CD4-positive, alpha-beta T cell (primary cell): ENCODE measurements around the gene CEP19. TPM values are rescaled to one million over a fixed set of nuclear protein-coding genes. Genes with fewer than 3 reads are reported as not detected.

Source experiments
- ATAC-seq: fragments of 200-7000 bp; cut with Tn5 transposase; one replicate; pipeline ENCODE4 v1.10.0; 2022; ENCODE audit warnings: mild to moderate bottlenecking; ENCODE audit not compliant: poor library complexity
- CTCF ChIA-PET: fragments of 350-600 bp; sonication (Branson Sonifier 250); formaldehyde crosslinking; loops from one replicate; lab custom pipeline; 2021; ENCODE audit warnings: antibody characterized with exemption, inconsistent platforms; lab: Charles Lee
- POLR2A ChIA-PET: fragments of 350-600 bp; sonication (Branson Sonifier 250); formaldehyde crosslinking; loops from one replicate; lab custom pipeline; 2021; ENCODE audit warnings: antibody characterized with exemption, inconsistent platforms; lab: Charles Lee
- DNase-seq, 14 experiments: peaks; one replicate each; pipeline ENCODE4 v3.0.0-alpha.2; 2013 to 2020; ENCODE audit warnings: mixed read lengths in 2 of 14
- H3K27ac ChIP-seq, 2 donors: one replicate each; pipeline versions ENCODE4 v1.5.1 to v1.7.0; 2013; ENCODE audit warnings: low read length in 2 of 2, low read depth in 1 of 2, mild to moderate bottlenecking in 1 of 2
- H3K27me3 ChIP-seq, 2 experiments: 1 replicate in 1 of 2; 2 replicates in 1 of 2; pipeline versions ENCODE4 v1.6.1 to v1.7.0; 2013; ENCODE audit warnings: low read length in 2 of 2, control low read depth in 1 of 2, mild to moderate bottlenecking in 1 of 2, moderate library complexity in 1 of 2; ENCODE audit not compliant: insufficient read depth in 2 of 2, control insufficient read depth in 1 of 2
- H3K36me3 ChIP-seq: one replicate; pipeline ENCODE4 v1.6.1; 2013; ENCODE audit warnings: low read length, control low read depth; ENCODE audit not compliant: insufficient read depth
- H3K4me1 ChIP-seq: one replicate; pipeline ENCODE4 v1.6.1; 2013; ENCODE audit warnings: low read length, control low read depth; ENCODE audit not compliant: insufficient read depth
- H3K4me3 ChIP-seq: one replicate; pipeline ENCODE4 v1.5.1; 2013; ENCODE audit warnings: mild to moderate bottlenecking, low read length, moderate library complexity
- H3K9me3 ChIP-seq, 2 experiments: 1 replicate in 1 of 2; 2 replicates in 1 of 2; pipeline versions ENCODE4 v1.6.1 to v1.7.0; 2013; ENCODE audit warnings: low read length in 2 of 2, mild to moderate bottlenecking in 2 of 2, control low read depth in 1 of 2, moderate library complexity in 1 of 2; ENCODE audit not compliant: control insufficient read depth in 1 of 2, insufficient read depth in 1 of 2
- H3K27ac Mint-ChIP-seq: one replicate; pipeline ENCODE4 v1.8.0; 2020; ENCODE audit warnings: mixed read lengths
- H3K27me3 Mint-ChIP-seq: one replicate; pipeline ENCODE4 v1.8.0; 2021; ENCODE audit warnings: mixed read lengths
- H3K36me3 Mint-ChIP-seq: one replicate; pipeline ENCODE4 v1.8.0; 2021; ENCODE audit warnings: low read depth, mixed read lengths
- H3K4me1 Mint-ChIP-seq: one replicate; pipeline ENCODE4 v1.8.0; 2021; ENCODE audit warnings: low read depth, mixed read lengths
- H3K4me3 Mint-ChIP-seq: one replicate; pipeline ENCODE4 v1.8.0; 2020; ENCODE audit warnings: mild to moderate bottlenecking, mixed read lengths
- H3K9me3 Mint-ChIP-seq: one replicate; pipeline ENCODE4 v1.8.0; 2020; ENCODE audit warnings: mixed read lengths
- intact Hi-C, 2 experiments: fragments of 100-400 bp; cut with DNase I in 1 of 2; cut with micrococcal nuclease in 1 of 2; formaldehyde crosslinking; loops; one replicate each; pipeline versions ENCODE4 v1.15.1 to v1.9.0; 2023 to 2025; cut with DNase I, micrococcal nuclease
- total RNA-seq, 174 experiments: library from RNA in 2 of 174; stranded (reverse) in 2 of 174; gene quantifications; one replicate each; pipeline ENCODE4 v1.2.3 and lab custom pipeline; 2021 to 2026
- TF ChIP-seq, protein P1 (sequence below): fragments of 200-600 bp; IDR thresholded peaks from one replicate; pipeline ENCODE4 v1.8.0; 2022; ENCODE audit warnings: antibody characterized with exemption, mild to moderate bottlenecking

The CEP19 gene
- total RNA-seq, 2 experiments from 2014 or later = 0.36 to 0.64 TPM

DNA sequence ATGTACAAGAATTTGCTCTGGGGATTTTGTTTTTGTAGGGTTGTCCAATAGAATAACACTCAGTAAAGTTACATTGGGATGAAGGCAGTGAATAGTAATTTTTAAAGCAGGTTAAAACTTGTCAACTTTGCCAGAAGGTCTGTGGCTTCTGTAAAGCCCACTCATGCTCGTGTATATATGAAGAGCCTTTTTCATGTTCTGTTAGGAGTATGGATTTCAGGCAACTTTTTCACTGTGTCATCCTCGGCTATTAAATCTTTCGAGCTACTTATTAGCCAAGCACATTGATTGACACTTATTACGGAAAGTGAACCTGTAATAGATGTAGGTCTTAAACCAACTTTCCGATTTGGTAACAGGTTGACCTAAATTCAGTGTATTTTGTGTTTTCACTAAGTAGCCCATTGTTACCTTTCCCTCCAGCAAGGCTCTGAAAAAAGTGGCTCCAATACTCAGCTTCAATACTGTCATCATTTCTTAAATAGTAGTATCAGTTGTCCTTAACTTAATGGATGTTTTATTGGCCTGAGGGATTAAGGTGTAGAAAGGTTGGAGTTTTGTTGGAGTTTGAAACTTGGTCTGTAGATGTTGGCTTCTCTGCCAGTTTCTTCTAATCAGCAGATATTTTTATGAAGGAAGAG is 29.3 kb upstream of the CEP19 start:
- DNase-seq = no peak
- Mint-ChIP-seq H3K36me3 (peaks cover 25% of the 10 kb centered on the region), H3K4me1 (peaks cover 48% of the 10 kb centered on the region), H3K4me3 (peak overlapping the region; percentile 98), H3K9me3 (no peaks in the 10 kb centered on the region), H3K27me3 (no peaks in the 10 kb centered on the region), H3K27ac (peak overlapping the region; percentile 95)
- Histone ChIP-seq H3K4me3 (peak overlapping the region; percentile 96), H3K4me1 (peaks cover 28% of the 10 kb centered on the region), H3K36me3 (no peaks in the 10 kb centered on the region), H3K27ac (peak overlapping the region; percentile 86 to 95), H3K27me3 (no peaks in the 10 kb centered on the region), H3K9me3 (no peaks in the 10 kb centered on the region)
- TF ChIP-seq, protein P1, sequence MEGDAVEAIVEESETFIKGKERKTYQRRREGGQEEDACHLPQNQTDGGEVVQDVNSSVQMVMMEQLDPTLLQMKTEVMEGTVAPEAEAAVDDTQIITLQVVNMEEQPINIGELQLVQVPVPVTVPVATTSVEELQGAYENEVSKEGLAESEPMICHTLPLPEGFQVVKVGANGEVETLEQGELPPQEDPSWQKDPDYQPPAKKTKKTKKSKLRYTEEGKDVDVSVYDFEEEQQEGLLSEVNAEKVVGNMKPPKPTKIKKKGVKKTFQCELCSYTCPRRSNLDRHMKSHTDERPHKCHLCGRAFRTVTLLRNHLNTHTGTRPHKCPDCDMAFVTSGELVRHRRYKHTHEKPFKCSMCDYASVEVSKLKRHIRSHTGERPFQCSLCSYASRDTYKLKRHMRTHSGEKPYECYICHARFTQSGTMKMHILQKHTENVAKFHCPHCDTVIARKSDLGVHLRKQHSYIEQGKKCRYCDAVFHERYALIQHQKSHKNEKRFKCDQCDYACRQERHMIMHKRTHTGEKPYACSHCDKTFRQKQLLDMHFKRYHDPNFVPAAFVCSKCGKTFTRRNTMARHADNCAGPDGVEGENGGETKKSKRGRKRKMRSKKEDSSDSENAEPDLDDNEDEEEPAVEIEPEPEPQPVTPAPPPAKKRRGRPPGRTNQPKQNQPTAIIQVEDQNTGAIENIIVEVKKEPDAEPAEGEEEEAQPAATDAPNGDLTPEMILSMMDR = no peak
- ChIA-PET POLR2A (interaction anchor here (0.7 to 2.7 kb wide), 14 partner anchors 10 to 309 kb away, joined by 3 to 57 read pairs (median 6); partner anchors contain the start of genes CEP19, FBXO45, NCBP2 and PIGX), CTCF (interaction anchor here (1.0 kb wide), 1 partner anchor 24 kb away, joined by 3 read pairs; no protein-coding TSS in a partner anchor)
- intact Hi-C loops = loop anchor here in 1 of 2 experiments (2.0 kb wide), 1 partner anchor 61 kb away; no protein-coding TSS in a partner anchor
- ATAC-seq = peak; percentile 0

DNA sequence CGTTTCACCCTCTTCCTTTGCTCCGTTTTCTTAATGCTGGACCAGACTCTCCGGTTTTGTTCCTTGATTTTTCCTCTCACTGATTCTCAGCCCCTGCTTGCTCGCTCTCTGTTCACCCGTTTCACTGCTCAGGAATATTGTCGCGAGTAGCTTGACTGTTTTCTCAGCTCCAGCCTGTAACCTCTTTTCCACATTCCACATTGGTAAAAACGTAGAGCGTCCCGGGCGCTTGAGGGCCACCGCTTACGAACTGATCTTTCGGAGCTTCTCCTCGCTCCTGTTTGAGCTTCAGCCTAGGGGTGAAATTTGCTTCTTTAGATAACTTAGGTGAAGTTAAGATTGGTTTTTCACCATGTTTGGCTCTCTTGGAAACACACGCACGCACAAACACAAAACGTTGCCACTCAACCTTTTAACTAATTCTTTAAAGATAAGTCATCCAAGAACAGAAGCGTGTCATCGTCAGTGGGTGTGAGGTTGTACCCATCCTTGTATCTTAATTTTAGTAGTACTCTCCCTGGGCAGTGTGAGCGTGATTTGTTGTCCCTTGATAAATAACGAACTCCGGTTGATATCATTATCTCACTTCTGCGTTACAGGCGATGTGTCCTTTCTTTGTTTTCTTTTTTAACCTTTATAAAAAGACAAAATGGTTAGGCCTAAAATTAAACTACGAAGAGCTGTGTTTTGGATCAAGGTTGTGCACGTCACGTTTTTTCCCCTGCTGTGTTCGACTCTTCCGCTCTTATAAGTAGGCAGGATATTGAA is 28.6 kb upstream of the CEP19 start:
- H3K4me1 ChIP-seq = peaks cover 27% of the 10 kb centered on the region
- intact Hi-C loops = loop anchor here in 1 of 2 experiments (2.0 kb wide), 1 partner anchor 62 kb away; no protein-coding TSS in a partner anchor
- no peaks in the 10 kb centered on the region for H3K9me3 ChIP-seq
- H3K27ac Mint-ChIP-seq = peak overlapping the region; percentile 95
- peaks cover 19% of the 10 kb centered on the region for H3K36me3 Mint-ChIP-seq
- no peaks in the 10 kb centered on the region for H3K27me3 Mint-ChIP-seq
- CTCF ChIA-PET = interaction anchor here (1.0 to 2.4 kb wide), 6 partner anchors 24 to 201 kb away, joined by 3 to 8 read pairs (median 4); partner anchors contain the start of genes CEP19, FBXO45, NCBP2 and PIGX
- no peaks in the 10 kb centered on the region for H3K27me3 ChIP-seq
- peak overlapping the region; percentile 86 to 95 for H3K27ac ChIP-seq
- peak overlapping the region; percentile 98 for H3K4me3 Mint-ChIP-seq
- peak overlapping the region; percentile 96 for H3K4me3 ChIP-seq
- TF ChIP-seq, protein P1 = no peak
- peaks cover 42% of the 10 kb centered on the region for H3K4me1 Mint-ChIP-seq
- POLR2A ChIA-PET = interaction anchor here (0.7 to 2.7 kb wide), 25 partner anchors 9 to 561 kb away, joined by 3 to 57 read pairs (median 4); partner anchors contain the start of genes CEP19, DYNLT2B, FBXO45 and NCBP2
- no peaks in the 10 kb centered on the region for H3K36me3 ChIP-seq
- ATAC-seq (peak; percentile 51), DNase-seq (peak in 10 of 14 experiments; percentile 7 to 75 (median 39))
- H3K9me3 Mint-ChIP-seq = no peaks in the 10 kb centered on the region
